EH (cell line): ENCODE results near the gene OLFM2.

Source experiments
- DNase-seq: peaks from one replicate; pipeline ENCODE4 v3.0.0-alpha.2; 2015; ENCODE audit warnings: low read depth

Gene OLFM2

GRCh38 chr19:9936326-9937000 is at the start of gene OLFM2:
Gene OLFM2, minus strand, starts transcription at chr19:9936515. Its CDS starts 149 bp downstream, at chr19:9936366.
- DNase-seq = peak; percentile 58

- no peak for DNase-seq
These were observed 45.3 kb upstream of the OLFM2 start for GRCh38 chr19:9981406-9982260.

- DNase-seq = no peak
These were observed 35.8 kb upstream of the OLFM2 start for GRCh38 chr19:9972103-9972502.

GRCh38 chr19:9971166-9971897 is 35.0 kb upstream of the OLFM2 start:
- DNase-seq = no peak

- no peak for DNase-seq
These were observed 34.2 kb upstream of the OLFM2 start for GRCh38 chr19:9970481-9970880.

- no peak for DNase-seq
These were observed 33.3 kb upstream of the OLFM2 start for GRCh38 chr19:9969688-9969975.

GRCh38 chr19:9968820-9969687 is 32.7 kb upstream of the OLFM2 start:
- no peak for DNase-seq

- no peak for DNase-seq
These were observed 31.0 kb upstream of the OLFM2 start for GRCh38 chr19:9967326-9967725.

- no peak for DNase-seq
These were observed 30.1 kb upstream of the OLFM2 start for GRCh38 chr19:9966448-9966847.

- no peak for DNase-seq
These were observed 29.7 kb upstream of the OLFM2 start for GRCh38 chr19:9966024-9966423.

GRCh38 chr19:9962623-9963290 is 26.4 kb upstream of the OLFM2 start:
- DNase-seq = no peak

GRCh38 chr19:9961103-9961502 is 24.8 kb upstream of the OLFM2 start:
- no peak for DNase-seq

GRCh38 chr19:9958379-9958821 is 22.1 kb upstream of the OLFM2 start:
- DNase-seq = peak; percentile 98

- peak; percentile 65 for DNase-seq
These were observed 20.6 kb upstream of the OLFM2 start for GRCh38 chr19:9956956-9957355.

- no peak for DNase-seq
These were observed 17.7 kb upstream of the OLFM2 start for GRCh38 chr19:9953802-9954542.

- DNase-seq = no peak
These were observed 16.0 kb upstream of the OLFM2 start for GRCh38 chr19:9952276-9952675.

- DNase-seq = no peak
These were observed 11.1 kb upstream of the OLFM2 start for GRCh38 chr19:9947441-9947840.

- peak; percentile 33 for DNase-seq
These were observed 10.3 kb upstream of the OLFM2 start for GRCh38 chr19:9946528-9947125.

- DNase-seq = peak; percentile 100
These were observed 9.1 kb upstream of the OLFM2 start for GRCh38 chr19:9945319-9945966.

- DNase-seq = no peak
These were observed 7.4 kb upstream of the OLFM2 start for GRCh38 chr19:9943744-9944143.
